D721Med (cell line): ENCODE data around the gene CPB1.

Source experiments
- DNase-seq: peaks from one replicate; pipeline ENCODE4 v3.0.0; 2011; ENCODE audit warnings: low spot score; ENCODE audit not compliant: insufficient read length
- FAIRE-seq: peaks from 2 replicates; lab custom pipeline; 2011; peaks lifted over from hg19 to GRCh38; lab: Jason Lieb, UNC
- TF ChIP-seq, protein P1 (sequence below): IDR thresholded peaks from 2 replicates; pipeline ENCODE4 v1.5.1; 2012; ENCODE audit warnings: mild to moderate bottlenecking, control low read depth; ENCODE audit not compliant: insufficient read depth; ENCODE audit errors: missing control alignments

Gene CPB1

DNA sequence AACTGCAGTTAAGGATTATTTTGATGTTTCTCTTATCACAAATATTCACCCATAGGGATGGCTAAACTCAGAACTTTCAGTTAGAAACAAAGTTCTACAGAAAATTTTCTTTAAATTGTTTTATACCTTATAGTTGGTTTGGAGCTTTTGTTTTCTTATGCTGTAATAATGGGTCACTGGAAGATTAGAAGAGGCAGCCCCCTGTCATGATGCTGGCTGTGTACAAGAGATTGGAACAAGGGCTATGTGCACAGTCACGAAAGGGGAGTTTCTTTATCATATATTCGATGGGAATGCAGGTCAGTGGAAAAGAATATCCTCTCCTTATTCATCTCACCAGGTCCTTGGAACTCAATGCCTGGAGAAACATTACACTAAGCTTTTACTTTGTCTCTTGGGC is 25.5 kb downstream of the CPB1 start:
- TF ChIP-seq, protein P1, sequence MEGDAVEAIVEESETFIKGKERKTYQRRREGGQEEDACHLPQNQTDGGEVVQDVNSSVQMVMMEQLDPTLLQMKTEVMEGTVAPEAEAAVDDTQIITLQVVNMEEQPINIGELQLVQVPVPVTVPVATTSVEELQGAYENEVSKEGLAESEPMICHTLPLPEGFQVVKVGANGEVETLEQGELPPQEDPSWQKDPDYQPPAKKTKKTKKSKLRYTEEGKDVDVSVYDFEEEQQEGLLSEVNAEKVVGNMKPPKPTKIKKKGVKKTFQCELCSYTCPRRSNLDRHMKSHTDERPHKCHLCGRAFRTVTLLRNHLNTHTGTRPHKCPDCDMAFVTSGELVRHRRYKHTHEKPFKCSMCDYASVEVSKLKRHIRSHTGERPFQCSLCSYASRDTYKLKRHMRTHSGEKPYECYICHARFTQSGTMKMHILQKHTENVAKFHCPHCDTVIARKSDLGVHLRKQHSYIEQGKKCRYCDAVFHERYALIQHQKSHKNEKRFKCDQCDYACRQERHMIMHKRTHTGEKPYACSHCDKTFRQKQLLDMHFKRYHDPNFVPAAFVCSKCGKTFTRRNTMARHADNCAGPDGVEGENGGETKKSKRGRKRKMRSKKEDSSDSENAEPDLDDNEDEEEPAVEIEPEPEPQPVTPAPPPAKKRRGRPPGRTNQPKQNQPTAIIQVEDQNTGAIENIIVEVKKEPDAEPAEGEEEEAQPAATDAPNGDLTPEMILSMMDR: no peak
- FAIRE-seq (no peak), DNase-seq (no peak)

DNA sequence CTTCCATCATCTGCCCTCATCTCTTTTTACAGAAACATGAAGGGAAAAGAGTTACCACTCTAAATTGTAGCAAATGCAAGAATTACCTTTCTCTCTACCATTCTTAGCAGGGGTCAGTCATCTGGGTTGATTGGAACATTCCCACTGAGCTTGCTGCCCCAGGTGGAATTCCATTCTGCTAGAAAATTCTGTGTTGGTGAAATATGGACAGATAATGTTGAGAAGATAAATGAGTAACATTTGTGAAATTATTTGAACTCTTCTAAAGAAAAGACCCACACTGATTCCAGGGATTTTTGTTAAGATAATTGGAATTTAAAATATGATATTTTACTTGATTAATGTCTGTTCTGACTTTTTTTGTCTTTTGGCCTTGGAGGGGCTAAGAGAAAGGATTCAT is 26.4 kb downstream of the CPB1 start:
- no peak for FAIRE-seq
- TF ChIP-seq, protein P1: no peak
- DNase-seq: no peak

DNA sequence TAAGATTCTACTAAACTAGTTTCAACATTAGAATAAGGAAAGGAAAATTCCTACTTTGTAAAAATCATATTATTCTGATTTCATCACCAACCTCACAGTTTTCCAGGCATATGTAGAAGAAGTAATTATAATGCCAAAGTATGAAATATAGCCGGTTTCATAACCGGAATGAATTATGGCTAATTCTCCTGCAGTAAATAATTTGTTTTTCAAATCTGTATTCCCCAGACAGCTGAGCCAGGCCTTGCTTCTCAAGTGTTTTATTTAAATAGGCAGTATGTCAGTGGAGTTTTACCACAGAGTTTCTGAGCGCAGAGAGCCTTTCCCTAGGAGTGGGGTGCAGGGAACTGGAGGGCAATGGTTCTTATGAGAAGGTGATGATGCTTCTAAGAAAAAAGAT is 28.8 kb downstream of the CPB1 start:
- DNase-seq (no peak), FAIRE-seq (no peak)
- TF ChIP-seq, protein P1: no peak

DNA sequence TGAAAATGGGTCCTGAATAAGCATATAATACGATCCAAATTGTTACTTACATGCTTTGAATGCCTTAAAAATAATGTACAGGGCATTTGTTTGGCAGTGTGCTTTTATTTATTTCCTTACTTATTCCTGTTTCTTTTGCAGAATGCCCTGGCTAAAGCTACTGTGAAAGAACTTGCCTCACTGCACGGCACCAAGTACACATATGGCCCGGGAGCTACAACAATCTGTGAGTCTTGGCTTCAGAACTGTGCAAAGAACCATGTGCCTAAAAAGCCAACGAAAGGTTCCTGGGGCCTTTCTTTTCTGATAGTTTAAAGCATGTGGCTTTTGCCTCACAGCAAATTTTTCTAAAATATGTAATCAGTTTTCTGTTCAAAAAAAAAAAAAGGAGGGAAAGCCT is 29.7 kb downstream of the CPB1 start:
- DNase-seq: no peak
- TF ChIP-seq, protein P1: no peak
- no peak for FAIRE-seq

DNA sequence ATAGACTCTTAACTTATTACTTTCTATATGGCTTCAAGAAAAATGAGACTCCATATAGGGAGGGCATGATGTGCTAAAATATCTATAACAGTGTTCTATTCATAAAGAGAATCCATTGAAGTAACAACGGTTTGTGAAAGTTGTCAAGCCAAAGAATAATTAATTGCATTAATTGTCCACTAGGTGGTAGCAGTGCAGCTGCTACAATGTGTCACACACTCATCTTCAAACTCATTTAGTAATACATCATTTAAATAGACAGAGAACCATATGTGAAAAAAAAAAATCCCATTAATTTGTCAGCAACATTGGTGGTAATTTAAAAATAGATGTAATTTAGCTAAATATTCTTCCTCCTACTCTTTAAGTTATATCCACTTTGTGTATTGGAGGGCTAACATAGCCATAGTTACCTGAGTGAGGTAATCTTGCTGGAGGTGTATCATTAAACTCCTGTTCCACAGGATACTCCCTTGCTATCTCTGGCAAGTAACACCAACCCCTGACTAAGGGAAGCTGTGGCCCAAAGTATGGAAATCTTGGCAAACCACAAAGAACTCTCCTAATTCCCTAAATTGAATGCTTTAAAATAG is 33.8 kb downstream of the CPB1 start:
- DNase-seq (no peak), FAIRE-seq (peak; percentile 11)
- TF ChIP-seq, protein P1: peak; percentile 83

DNA sequence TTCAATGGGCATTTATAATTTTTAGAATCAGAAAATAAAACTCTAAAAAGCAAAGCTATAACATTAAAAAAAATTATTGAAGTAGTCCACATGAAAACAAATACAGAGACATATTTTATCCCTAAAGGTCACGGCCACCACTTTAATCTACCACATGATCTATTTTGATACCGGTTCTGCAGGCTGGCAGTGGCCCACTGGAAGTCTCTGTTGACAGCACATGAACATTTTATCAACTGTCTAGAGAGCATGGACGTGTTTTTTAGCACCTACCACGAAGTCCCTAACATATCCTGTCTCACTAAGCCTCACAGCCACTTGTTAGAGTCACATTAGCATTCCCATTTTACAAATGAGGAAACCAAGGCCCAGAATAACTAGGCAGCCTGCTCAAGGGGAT is 35.7 kb downstream of the CPB1 start:
- DNase-seq (no peak), FAIRE-seq (no peak)
- TF ChIP-seq, protein P1: no peak

DNA sequence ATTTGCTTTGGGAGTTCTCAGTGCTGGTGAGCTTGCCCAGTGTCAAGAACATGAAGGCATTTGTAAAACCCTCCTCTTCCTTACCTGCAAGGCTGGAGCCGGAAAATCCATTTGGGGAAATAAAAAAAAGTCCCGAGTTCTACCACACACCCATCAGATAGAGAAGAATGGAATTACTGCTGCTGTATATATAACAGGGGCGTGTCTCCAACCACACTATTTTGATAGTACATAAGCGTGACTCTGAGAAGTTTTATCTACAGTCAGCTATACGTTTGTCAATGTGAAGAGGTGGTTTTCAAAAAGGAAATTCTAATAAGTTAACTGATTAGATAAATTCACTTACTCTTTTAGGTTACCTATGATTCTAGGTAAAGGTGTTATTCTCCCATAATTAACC is 36.2 kb downstream of the CPB1 start:
- TF ChIP-seq, protein P1: no peak
- DNase-seq: no peak
- FAIRE-seq: no peak
